Heart left ventricle (tissue), 13 donors: ENCODE data around the gene MYO5B.

Experiments
- POLR2A ChIP-seq, 2 donors: fragments of 450-650 bp; IDR thresholded peaks; one replicate each; pipeline ENCODE4 v1.6.1; 2017; ENCODE audit warnings: antibody characterized with exemption in 2 of 2, mild to moderate bottlenecking in 2 of 2, moderate library complexity in 2 of 2
- TF ChIP-seq, protein P1 (sequence below), 12 donors: fragments of 200-600 bp; sonication (generic) in 4 of 12; IDR thresholded peaks; one replicate each; pipeline versions ENCODE4 v1.5.0 to v1.8.0; 2018 to 2022; ENCODE audit warnings: antibody characterized with exemption in 12 of 12, mild to moderate bottlenecking in 5 of 12
- donor health status: ischemic (EF 13 %, LVEDD 7.1; RV severe dilation, severe dysfunction).
- donor health status: DM: no; HTN: yes; CAD: no.
- donor health status: DM: no; HTN: no; CAD: no.
- donor health status: ischemic (EF 25% LVEDD 6.9; RV normal size, moderate dysfunction).
- donor health status: ischemic (EF 25% LVEDD 5.7; RV mildly dilated, moderate dysfunction).
- donor health status: ischemic (EF 35%, LVEDD 5.7; RV mildly dilated, moderate dysfunction).
- donor health status: nonischemic (EF 11% LVEDD 7.7; RV severe dilation, severe dysfunction).
- donor health status: DM: yes; HTN: yes; CAD: no.
- donor health status: PGD.
- donor health status: ischemic (EF 29% LVEDD 5.4; RV normal size, mild dysfunction).
- donor health status: nonischemic (EF 23%, LVEDD 6.1; RV moderate dilation, normal function).

DNA sequence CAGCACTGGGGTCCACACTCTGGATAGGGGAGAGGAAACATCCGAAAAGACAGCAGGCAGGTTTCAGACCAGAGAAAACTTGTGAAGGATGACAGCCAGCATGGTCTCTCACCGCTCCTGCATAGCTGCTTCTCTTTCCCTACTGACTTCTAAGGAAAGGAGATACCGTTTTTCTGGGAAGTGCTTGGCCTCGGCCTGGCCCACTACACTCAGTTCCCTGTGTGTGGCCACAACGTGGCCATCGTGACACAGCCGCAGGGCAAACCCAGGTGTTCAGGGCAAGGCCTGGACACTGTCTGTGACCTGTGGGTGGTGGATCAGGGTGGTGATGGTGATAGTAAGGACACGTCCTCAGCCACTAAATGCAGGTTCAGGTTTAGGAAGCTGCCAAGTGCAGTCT, 347.4 kb downstream of the MYO5B start:
- TF ChIP-seq, protein P1, sequence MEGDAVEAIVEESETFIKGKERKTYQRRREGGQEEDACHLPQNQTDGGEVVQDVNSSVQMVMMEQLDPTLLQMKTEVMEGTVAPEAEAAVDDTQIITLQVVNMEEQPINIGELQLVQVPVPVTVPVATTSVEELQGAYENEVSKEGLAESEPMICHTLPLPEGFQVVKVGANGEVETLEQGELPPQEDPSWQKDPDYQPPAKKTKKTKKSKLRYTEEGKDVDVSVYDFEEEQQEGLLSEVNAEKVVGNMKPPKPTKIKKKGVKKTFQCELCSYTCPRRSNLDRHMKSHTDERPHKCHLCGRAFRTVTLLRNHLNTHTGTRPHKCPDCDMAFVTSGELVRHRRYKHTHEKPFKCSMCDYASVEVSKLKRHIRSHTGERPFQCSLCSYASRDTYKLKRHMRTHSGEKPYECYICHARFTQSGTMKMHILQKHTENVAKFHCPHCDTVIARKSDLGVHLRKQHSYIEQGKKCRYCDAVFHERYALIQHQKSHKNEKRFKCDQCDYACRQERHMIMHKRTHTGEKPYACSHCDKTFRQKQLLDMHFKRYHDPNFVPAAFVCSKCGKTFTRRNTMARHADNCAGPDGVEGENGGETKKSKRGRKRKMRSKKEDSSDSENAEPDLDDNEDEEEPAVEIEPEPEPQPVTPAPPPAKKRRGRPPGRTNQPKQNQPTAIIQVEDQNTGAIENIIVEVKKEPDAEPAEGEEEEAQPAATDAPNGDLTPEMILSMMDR (IDR thresholded peaks at IDR 0.05), result no peak
- TF ChIP-seq POLR2A (IDR thresholded peaks at IDR 0.05), result no peak
